ENCODE data around the gene BRD2. TPM values are rescaled to one million over a fixed set of nuclear protein-coding genes. Genes with fewer than 3 reads are reported as not detected.

Gene BRD2
- total RNA-seq, 2 donors from 2014 or later, result 56.9 to 91.1 TPM

GRCh38 chr6:32995448-32995847 lies 27.1 kb downstream of the BRD2 start:
- H3K9me3 ChIP-seq, result no peaks in the 10 kb centered on the region
- no peaks in the 10 kb centered on the region for H3K36me3 ChIP-seq
- TF ChIP-seq, protein P1, sequence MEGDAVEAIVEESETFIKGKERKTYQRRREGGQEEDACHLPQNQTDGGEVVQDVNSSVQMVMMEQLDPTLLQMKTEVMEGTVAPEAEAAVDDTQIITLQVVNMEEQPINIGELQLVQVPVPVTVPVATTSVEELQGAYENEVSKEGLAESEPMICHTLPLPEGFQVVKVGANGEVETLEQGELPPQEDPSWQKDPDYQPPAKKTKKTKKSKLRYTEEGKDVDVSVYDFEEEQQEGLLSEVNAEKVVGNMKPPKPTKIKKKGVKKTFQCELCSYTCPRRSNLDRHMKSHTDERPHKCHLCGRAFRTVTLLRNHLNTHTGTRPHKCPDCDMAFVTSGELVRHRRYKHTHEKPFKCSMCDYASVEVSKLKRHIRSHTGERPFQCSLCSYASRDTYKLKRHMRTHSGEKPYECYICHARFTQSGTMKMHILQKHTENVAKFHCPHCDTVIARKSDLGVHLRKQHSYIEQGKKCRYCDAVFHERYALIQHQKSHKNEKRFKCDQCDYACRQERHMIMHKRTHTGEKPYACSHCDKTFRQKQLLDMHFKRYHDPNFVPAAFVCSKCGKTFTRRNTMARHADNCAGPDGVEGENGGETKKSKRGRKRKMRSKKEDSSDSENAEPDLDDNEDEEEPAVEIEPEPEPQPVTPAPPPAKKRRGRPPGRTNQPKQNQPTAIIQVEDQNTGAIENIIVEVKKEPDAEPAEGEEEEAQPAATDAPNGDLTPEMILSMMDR (IDR thresholded peaks at IDR 0.05), result no peak
- H3K4me1 ChIP-seq, result no peaks in the 10 kb centered on the region
- H3K27me3 ChIP-seq, result no peaks in the 10 kb centered on the region
- no peak overlapping the region for H3K4me3 ChIP-seq
- no peak overlapping the region for H3K27ac ChIP-seq
- no peak for DNase-seq (ENCODE audit: low spot score)

DNA sequence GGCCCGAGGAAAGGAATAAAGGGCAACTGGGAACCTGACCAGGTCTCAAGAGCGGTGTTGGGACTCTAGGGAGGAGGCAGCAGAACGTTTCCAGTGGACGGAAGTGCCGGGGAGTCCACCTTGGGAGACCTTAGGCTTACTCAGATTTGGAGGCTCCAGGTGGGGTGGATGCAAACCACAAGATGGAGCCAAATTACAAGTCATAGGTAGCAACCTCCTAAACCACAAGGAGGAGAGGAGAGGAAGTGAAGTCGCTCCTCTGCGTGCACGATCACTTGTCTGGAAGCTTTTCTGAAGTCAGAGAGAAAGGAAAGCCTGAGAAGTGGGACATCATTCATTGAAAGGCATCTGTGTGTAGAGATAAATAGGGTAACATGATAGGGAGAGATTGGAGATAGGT lies 31.7 kb downstream of the BRD2 start:
- no peaks in the 10 kb centered on the region for H3K4me1 ChIP-seq
- no peaks in the 10 kb centered on the region for H3K27me3 ChIP-seq
- DNase-seq (ENCODE audit: low spot score), result no peak
- no peak overlapping the region for H3K4me3 ChIP-seq
- no peaks in the 10 kb centered on the region for H3K36me3 ChIP-seq
- H3K27ac ChIP-seq, result no peak overlapping the region
- H3K9me3 ChIP-seq, result no peaks in the 10 kb centered on the region
- TF ChIP-seq, protein P1 (IDR thresholded peaks at IDR 0.05), result peak in 1 of 2 donors; percentile 23

DNA sequence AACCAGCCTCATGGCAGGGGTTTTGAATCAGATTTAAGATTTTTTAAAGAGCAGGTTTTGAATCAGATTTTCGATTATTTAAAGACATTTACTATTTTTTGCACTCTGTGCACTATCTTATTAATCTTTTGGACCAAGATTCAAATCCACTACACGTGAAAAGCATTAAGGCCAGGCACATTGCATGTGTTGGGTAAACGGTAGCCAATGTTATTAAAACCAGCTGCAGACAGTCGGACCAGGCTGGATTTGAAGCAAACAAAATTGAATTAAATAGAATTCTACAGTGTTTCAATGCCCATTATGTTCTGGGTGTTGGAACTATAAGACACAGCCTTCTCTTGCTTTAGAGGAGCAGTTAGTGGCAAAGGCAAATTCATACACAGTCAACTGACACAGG lies 33.3 kb downstream of the BRD2 start:
- no peaks in the 10 kb centered on the region for H3K9me3 ChIP-seq

GRCh38 chr6:33004940-33005339 lies 36.5 kb downstream of the BRD2 start:
- Histone ChIP-seq H3K27ac (no peak overlapping the region), H3K36me3 (no peaks in the 10 kb centered on the region), H3K27me3 (no peaks in the 10 kb centered on the region)

More for the DNA sequence above, 33.3 kb downstream of the BRD2 start:
- H3K4me3 ChIP-seq, result no peak overlapping the region
- H3K27me3 ChIP-seq, result no peaks in the 10 kb centered on the region
- no peak for DNase-seq (ENCODE audit: low spot score)
- H3K4me1 ChIP-seq, result no peaks in the 10 kb centered on the region
- no peak overlapping the region for H3K27ac ChIP-seq
- TF ChIP-seq, protein P1 (IDR thresholded peaks at IDR 0.05), result no peak
- no peaks in the 10 kb centered on the region for H3K36me3 ChIP-seq

GRCh38 chr6:33007831-33008400 lies 39.5 kb downstream of the BRD2 start:
- no peaks in the 10 kb centered on the region for H3K9me3 ChIP-seq

More at GRCh38 chr6:33004940-33005339, 36.5 kb downstream of the BRD2 start:
- Histone ChIP-seq H3K4me1 (peaks cover 0 to 7% of the 10 kb centered on the region in 2 donors), H3K9me3 (no peaks in the 10 kb centered on the region), H3K4me3 (no peak overlapping the region)
- TF ChIP-seq, protein P1 (IDR thresholded peaks at IDR 0.05), result no peak
- DNase-seq (ENCODE audit: low spot score), result no peak

More at GRCh38 chr6:33007831-33008400, 39.5 kb downstream of the BRD2 start:
- Histone ChIP-seq H3K4me1 (peaks cover 0 to 7% of the 10 kb centered on the region in 2 donors), H3K27ac (no peak overlapping the region), H3K4me3 (no peak overlapping the region), H3K27me3 (no peaks in the 10 kb centered on the region), H3K36me3 (no peaks in the 10 kb centered on the region)
- no peak for DNase-seq (ENCODE audit: low spot score)
- TF ChIP-seq, protein P1 (IDR thresholded peaks at IDR 0.05), result no peak
